ENCODE measurements around the gene RNF213.

DNA sequence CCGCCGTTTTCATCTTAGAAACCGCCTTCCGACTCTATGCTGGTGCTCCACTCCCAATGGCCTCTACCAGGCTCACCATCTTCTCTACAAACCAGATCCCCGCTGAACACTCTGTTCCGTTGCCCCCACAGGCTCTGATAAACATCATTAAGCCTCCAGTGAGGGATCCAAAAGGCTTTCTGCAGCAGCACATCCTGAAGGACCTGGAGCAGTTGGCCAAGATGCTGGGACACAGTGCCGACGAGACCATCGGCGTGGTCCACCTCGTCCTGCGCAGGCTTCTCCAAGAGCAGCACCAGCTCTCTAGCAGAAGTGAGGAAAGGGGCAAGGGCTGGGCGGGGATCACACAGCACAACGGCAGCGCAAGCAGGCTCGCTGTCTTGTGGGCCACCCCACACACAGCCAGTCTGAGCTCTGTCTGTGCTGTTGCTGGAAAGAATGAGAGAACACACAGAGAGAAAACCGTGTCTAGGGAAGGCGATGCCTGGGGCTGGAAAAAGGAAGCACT, 120.8 kb downstream of the RNF213 start:
- TF ChIP-seq, protein P1, sequence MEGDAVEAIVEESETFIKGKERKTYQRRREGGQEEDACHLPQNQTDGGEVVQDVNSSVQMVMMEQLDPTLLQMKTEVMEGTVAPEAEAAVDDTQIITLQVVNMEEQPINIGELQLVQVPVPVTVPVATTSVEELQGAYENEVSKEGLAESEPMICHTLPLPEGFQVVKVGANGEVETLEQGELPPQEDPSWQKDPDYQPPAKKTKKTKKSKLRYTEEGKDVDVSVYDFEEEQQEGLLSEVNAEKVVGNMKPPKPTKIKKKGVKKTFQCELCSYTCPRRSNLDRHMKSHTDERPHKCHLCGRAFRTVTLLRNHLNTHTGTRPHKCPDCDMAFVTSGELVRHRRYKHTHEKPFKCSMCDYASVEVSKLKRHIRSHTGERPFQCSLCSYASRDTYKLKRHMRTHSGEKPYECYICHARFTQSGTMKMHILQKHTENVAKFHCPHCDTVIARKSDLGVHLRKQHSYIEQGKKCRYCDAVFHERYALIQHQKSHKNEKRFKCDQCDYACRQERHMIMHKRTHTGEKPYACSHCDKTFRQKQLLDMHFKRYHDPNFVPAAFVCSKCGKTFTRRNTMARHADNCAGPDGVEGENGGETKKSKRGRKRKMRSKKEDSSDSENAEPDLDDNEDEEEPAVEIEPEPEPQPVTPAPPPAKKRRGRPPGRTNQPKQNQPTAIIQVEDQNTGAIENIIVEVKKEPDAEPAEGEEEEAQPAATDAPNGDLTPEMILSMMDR (IDR thresholded peaks at IDR 0.05) = no peak
- TF ChIP-seq EP300 (IDR thresholded peaks at IDR 0.05) (no peak), POLR2A (IDR thresholded peaks at IDR 0.05) (no peak)
